ENCODE data around the gene EPHA7.

The EPHA7 gene

DNA sequence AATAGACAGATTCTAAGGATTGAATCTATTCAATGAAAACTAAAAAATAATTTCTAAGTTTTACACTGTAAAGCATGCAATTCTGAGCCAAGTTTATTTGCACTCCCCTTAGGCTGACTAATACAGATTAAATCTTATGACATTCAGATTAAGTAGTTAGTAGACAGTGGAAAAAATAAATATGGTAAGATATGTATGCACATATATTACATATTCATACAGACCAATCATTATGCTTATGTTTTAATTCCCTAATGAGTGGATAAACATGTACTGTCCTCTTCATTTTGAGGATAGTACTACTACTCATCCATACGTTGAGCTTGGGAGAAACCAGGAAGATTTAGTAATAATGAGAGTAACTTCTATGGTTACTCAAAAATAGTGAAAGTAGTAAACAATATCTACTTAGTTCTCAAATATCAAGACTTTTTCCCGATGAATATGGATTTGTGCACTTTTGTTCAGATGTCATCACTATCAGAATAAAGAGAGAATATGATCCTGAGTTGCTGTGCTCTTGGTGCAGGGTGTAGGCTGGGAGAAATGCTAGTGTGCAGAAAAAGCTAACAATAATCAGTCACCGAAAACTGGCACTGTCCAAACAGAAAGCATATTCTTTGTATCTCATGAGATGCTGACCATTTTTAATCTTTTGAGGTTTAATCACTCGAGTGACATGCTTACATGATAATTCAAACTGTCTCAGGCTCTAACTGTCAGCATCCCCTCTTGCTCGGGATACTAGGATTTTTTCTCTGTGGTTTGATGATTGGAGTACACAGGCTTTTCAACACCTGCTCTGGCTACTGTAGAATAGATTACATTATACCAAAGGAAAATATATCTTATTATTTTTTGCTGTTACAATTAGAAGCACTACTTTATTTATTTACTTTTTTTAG, 111.6 kb downstream of the EPHA7 start (continued):
- TF ChIP-seq, protein P1, sequence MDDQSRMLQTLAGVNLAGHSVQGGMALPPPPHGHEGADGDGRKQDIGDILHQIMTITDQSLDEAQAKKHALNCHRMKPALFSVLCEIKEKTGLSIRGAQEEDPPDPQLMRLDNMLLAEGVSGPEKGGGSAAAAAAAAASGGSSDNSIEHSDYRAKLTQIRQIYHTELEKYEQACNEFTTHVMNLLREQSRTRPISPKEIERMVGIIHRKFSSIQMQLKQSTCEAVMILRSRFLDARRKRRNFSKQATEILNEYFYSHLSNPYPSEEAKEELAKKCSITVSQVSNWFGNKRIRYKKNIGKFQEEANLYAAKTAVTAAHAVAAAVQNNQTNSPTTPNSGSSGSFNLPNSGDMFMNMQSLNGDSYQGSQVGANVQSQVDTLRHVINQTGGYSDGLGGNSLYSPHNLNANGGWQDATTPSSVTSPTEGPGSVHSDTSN (CRISPR knock-in tag; IDR thresholded peaks at IDR 0.05) = no peak

- ChIA-PET POLR2A (no interaction called here), CTCF (no interaction called here)
These were observed 114.3 kb downstream of the EPHA7 start for GRCh38 chr6:93305088-93305487.

GRCh38 chr6:93304505-93304904, 114.9 kb downstream of the EPHA7 start:
- Histone ChIP-seq H3K4me3 (ENCODE audit: low read depth, low read length) (no peak overlapping the region), H3K27ac (ENCODE audit: extremely low read depth, low read depth, low read length) (no peak overlapping the region), H3K36me3 (ENCODE audit: control insufficient read depth in 2 of 2, insufficient read depth in 1 of 2, low read length in 2 of 2) (no peaks in the 10 kb centered on the region), H3K4me1 (ENCODE audit: control insufficient read depth, insufficient read depth, low read length) (peaks cover 6% of the 10 kb centered on the region; the same call in 1 of the 2 replicates), H3K9me3 (ENCODE audit: control insufficient read depth, insufficient read depth, low read depth, low read length) (no peaks in the 10 kb centered on the region; the same call in 1 of the 2 replicates)
- ChIA-PET CTCF (no interaction called here), POLR2A (no interaction called here)
- TF ChIP-seq ZNF302 (tag by site-specific recombination; IDR thresholded peaks at IDR 0.05; ENCODE audit: low read depth) (no peak), ZNF423 (tag by site-specific recombination; IDR thresholded peaks at IDR 0.05) (no peak), KLF9 (tag by site-specific recombination; IDR thresholded peaks at IDR 0.05; ENCODE audit: low read depth) (no peak), ZNF549 (tag by site-specific recombination; IDR thresholded peaks at IDR 0.05) (no peak), ZSCAN4 (tag by site-specific recombination; IDR thresholded peaks at IDR 0.05) (no peak), ZNF112 (tag by site-specific recombination; IDR thresholded peaks at IDR 0.05) (no peak), ZNF843 (tag by site-specific recombination; IDR thresholded peaks at IDR 0.05) (no peak)

More at GRCh38 chr6:93305088-93305487, 114.3 kb downstream of the EPHA7 start:
- no peaks in the 10 kb centered on the region for H3K36me3 ChIP-seq (ENCODE audit: control insufficient read depth in 2 of 2, insufficient read depth in 1 of 2, low read length in 2 of 2)
- TF ChIP-seq, protein P2, sequence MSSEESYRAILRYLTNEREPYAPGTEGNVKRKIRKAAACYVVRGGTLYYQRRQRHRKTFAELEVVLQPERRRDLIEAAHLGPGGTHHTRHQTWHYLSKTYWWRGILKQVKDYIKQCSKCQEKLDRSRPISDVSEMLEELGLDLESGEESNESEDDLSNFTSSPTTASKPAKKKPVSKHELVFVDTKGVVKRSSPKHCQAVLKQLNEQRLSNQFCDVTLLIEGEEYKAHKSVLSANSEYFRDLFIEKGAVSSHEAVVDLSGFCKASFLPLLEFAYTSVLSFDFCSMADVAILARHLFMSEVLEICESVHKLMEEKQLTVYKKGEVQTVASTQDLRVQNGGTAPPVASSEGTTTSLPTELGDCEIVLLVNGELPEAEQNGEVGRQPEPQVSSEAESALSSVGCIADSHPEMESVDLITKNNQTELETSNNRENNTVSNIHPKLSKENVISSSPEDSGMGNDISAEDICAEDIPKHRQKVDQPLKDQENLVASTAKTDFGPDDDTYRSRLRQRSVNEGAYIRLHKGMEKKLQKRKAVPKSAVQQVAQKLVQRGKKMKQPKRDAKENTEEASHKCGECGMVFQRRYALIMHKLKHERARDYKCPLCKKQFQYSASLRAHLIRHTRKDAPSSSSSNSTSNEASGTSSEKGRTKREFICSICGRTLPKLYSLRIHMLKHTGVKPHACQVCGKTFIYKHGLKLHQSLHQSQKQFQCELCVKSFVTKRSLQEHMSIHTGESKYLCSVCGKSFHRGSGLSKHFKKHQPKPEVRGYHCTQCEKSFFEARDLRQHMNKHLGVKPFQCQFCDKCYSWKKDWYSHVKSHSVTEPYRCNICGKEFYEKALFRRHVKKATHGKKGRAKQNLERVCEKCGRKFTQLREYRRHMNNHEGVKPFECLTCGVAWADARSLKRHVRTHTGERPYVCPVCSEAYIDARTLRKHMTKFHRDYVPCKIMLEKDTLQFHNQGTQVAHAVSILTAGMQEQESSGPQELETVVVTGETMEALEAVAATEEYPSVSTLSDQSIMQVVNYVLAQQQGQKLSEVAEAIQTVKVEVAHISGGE (tag by site-specific recombination; conservative IDR thresholded peaks at IDR 0.05; ENCODE audit: low read depth) = no peak
- TF ChIP-seq PRDM1 (tag by site-specific recombination; IDR thresholded peaks at IDR 0.05) = peak; percentile 93
- TF ChIP-seq ZNF133 (tag by site-specific recombination; IDR thresholded peaks at IDR 0.05) = no peak
- no peak for TF ChIP-seq ZNF146 (tag by site-specific recombination; IDR thresholded peaks at IDR 0.05)
- H3K9me3 ChIP-seq (ENCODE audit: control insufficient read depth, insufficient read depth, low read depth, low read length) = no peaks in the 10 kb centered on the region
- no peak overlapping the region for H3K27ac ChIP-seq (ENCODE audit: extremely low read depth, low read depth, low read length)
- peaks cover 6% of the 10 kb centered on the region; the same call in 1 of the 2 replicates for H3K4me1 ChIP-seq (ENCODE audit: control insufficient read depth, insufficient read depth, low read length)
- no peak overlapping the region for H3K4me3 ChIP-seq (ENCODE audit: low read depth, low read length)

- CTCF ChIA-PET = interaction anchor here (0.6 to 0.8 kb wide), 3 partner anchors 123 to 488 kb away, joined by 3 to 4 read pairs (median 3); no protein-coding TSS in a partner anchor
- POLR2A ChIA-PET = no interaction called here
- Histone ChIP-seq H3K9me3 (ENCODE audit: control insufficient read depth, insufficient read depth, low read depth, low read length) (no peaks in the 10 kb centered on the region; the same call in 1 of the 2 replicates), H3K27ac (ENCODE audit: extremely low read depth, low read depth, low read length) (no peak overlapping the region), H3K4me3 (ENCODE audit: low read depth, low read length) (no peak overlapping the region), H3K4me1 (ENCODE audit: control insufficient read depth, insufficient read depth, low read length) (peaks cover 5% of the 10 kb centered on the region; the same call in 1 of the 2 replicates), H3K36me3 (ENCODE audit: control insufficient read depth in 2 of 2, insufficient read depth in 1 of 2, low read length in 2 of 2) (no peaks in the 10 kb centered on the region)
- TF ChIP-seq ZNF776 (tag by site-specific recombination; IDR thresholded peaks at IDR 0.05; ENCODE audit: borderline replicate concordance) (no peak), ZNF280D (tag by site-specific recombination; IDR thresholded peaks at IDR 0.05) (no peak), ZNF837 (tag by site-specific recombination; IDR thresholded peaks at IDR 0.05) (no peak), ZNF19 (tag by site-specific recombination; IDR thresholded peaks at IDR 0.05; ENCODE audit: low read depth) (no peak), ZNF701 (tag by site-specific recombination; IDR thresholded peaks at IDR 0.05) (no peak)
- TF ChIP-seq, protein P3, sequence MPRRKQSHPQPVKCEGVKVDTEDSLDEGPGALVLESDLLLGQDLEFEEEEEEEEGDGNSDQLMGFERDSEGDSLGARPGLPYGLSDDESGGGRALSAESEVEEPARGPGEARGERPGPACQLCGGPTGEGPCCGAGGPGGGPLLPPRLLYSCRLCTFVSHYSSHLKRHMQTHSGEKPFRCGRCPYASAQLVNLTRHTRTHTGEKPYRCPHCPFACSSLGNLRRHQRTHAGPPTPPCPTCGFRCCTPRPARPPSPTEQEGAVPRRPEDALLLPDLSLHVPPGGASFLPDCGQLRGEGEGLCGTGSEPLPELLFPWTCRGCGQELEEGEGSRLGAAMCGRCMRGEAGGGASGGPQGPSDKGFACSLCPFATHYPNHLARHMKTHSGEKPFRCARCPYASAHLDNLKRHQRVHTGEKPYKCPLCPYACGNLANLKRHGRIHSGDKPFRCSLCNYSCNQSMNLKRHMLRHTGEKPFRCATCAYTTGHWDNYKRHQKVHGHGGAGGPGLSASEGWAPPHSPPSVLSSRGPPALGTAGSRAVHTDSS (tag by site-specific recombination; IDR thresholded peaks at IDR 0.05) = no peak
These were observed 118.7 kb downstream of the EPHA7 start for GRCh38 chr6:93300661-93301060.
